RWPE2 (cell line): Measurements from ENCODE around the gene FOXA3.

ENCODE experiments used
- ATAC-seq: fragments of 200-7000 bp; cut with Tn5 transposase; 3 replicates; pipeline ENCODE4 v1.9.1; 2021; ENCODE audit warnings: low read depth
- DNase-seq: peaks from one replicate; pipeline ENCODE4 v3.0.0-alpha.2; 2020; ENCODE audit warnings: low spot score
- H3K27ac ChIP-seq: fragments of 450-650 bp; 2 replicates; pipeline ENCODE4 v1.5.1; 2017; ENCODE audit warnings: mild to moderate bottlenecking; ENCODE audit not compliant: poor library complexity, severe bottlenecking
- H3K27me3 ChIP-seq: fragments of 250-450 bp; sonication (Bioruptor Pico); 2 replicates; pipeline ENCODE4 v1.5.1; 2021; ENCODE audit warnings: mild to moderate bottlenecking, moderate library complexity; ENCODE audit not compliant: insufficient read depth, poor library complexity, severe bottlenecking
- H3K36me3 ChIP-seq: fragments of 250-450 bp; sonication (Bioruptor Pico); 2 replicates; pipeline ENCODE4 v1.5.1; 2020; ENCODE audit warnings: low read depth, mild to moderate bottlenecking, moderate library complexity
- H3K4me1 ChIP-seq: fragments of 250-450 bp; sonication (Bioruptor Pico); 2 replicates; pipeline ENCODE4 v1.5.1; 2021; ENCODE audit warnings: mild to moderate bottlenecking, moderate library complexity; ENCODE audit not compliant: insufficient read depth, poor library complexity, severe bottlenecking
- H3K4me3 ChIP-seq: fragments of 250-450 bp; sonication (Bioruptor Pico); 2 replicates; pipeline ENCODE4 v1.5.1; 2021; ENCODE audit warnings: mild to moderate bottlenecking, moderate library complexity; ENCODE audit not compliant: severe bottlenecking
- H3K9me3 ChIP-seq: fragments of 250-450 bp; sonication (Bioruptor Pico); 2 replicates; pipeline ENCODE4 v1.5.1; 2021; ENCODE audit warnings: mild to moderate bottlenecking, moderate library complexity; ENCODE audit not compliant: severe bottlenecking
- TF ChIP-seq, protein P1 (sequence below): fragments of 450-650 bp; IDR thresholded peaks from one replicate; pipeline ENCODE4 v1.5.1; 2017; ENCODE audit warnings: mild to moderate bottlenecking, moderate library complexity; ENCODE audit not compliant: poor library complexity, severe bottlenecking

FOXA3 gene

DNA sequence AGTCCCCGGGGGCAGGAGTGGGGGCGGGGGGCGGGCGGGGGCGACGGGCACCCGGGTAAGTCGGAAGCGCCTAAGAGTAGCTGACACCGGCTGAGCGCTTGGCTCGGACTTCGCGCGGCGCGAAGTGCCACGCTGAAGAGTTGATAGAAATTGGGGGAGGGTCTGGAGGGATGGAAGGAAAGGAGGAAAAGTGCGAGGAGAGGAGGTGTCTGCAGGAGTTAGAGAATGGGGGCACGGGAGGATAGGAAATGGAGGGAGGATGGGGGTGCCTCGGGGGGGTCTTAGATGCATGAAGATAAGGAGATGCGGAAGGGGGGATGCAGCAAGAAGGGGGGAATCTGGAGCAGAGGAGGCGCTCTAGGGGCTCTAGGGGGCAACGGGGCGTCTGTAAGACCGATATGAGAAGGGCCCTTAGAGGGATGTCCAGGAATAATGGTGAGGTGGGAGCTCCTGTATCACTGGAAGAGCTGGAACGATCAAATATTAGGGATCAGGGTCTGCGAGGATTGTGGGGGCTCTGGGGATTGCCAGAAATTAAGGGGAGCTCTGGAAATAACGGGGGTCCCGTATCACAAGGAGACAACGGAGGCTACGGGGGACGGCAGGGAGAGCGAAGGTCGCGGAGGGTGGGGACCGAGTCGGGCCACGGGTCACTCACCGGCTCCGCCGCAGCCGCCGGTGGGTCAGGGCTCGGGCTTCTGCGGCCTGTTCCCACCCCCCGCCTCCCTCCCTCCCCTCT lies 38.0 kb downstream of the FOXA3 start, which contains the start of gene MYPOP:
TSS of gene MYPOP (minus strand) at position 702 of the 739 bp plus-strand sequence. CDS start 840 bp downstream, outside the sequence.
- Histone ChIP-seq H3K4me3 (peak within 1 kb of the TSS; percentile 43), H3K4me1 (no peaks in the 10 kb centered on the region), H3K27ac (peak within 1 kb of the TSS; percentile 14), H3K36me3 (peaks cover 27% of the 10 kb centered on the region), H3K9me3 (no peaks in the 10 kb centered on the region), H3K27me3 (no peaks in the 10 kb centered on the region)
- TF ChIP-seq, protein P1, sequence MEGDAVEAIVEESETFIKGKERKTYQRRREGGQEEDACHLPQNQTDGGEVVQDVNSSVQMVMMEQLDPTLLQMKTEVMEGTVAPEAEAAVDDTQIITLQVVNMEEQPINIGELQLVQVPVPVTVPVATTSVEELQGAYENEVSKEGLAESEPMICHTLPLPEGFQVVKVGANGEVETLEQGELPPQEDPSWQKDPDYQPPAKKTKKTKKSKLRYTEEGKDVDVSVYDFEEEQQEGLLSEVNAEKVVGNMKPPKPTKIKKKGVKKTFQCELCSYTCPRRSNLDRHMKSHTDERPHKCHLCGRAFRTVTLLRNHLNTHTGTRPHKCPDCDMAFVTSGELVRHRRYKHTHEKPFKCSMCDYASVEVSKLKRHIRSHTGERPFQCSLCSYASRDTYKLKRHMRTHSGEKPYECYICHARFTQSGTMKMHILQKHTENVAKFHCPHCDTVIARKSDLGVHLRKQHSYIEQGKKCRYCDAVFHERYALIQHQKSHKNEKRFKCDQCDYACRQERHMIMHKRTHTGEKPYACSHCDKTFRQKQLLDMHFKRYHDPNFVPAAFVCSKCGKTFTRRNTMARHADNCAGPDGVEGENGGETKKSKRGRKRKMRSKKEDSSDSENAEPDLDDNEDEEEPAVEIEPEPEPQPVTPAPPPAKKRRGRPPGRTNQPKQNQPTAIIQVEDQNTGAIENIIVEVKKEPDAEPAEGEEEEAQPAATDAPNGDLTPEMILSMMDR, result no peak
- no peak for ATAC-seq
- no peak for DNase-seq

DNA sequence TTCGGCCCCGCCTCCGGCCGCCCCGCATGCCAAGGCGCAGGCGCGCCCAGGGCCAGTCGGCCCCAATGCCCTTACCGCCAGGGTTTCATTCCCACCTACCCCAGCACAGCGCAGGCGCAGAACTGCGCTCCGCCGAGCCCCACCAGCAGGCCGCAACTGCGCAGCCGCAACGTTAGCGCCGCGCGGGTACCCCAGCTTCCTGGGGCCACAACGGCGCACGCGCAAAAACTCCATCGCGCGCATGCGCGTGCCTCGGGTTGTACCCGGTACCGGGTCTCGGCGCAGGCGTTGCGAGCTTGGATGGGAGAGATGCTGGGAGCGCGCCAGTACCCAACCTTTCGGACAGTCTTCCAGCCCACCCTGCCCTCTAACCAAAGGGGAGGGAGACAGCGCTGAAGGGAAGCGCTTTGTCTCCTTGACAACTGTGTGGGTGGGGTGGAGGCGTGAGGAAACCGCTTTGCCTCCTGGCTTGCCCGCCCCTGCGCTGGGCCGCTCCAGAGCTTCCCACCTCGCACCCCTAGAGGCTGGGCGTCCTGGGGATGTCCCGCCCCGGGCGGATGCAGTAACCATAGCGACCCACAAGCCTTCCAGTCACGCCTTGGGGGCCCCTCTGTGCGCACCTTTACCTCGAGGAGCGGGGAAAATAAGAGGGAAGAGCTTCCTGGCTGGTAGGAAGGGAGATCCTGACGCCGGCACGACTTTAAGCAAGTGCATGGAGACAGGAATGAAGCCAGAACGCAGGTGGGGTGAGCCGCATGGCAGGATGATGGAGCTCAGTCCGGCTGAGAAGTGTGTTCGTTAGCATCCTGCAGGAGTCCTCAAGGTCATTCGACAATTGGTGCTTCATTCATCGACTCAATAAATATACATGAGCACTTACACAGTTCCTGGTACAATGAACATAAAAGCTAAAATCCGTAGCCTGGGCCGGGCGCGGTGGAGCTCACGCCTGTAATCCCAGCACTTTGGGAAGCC lies 38.8 kb downstream of the FOXA3 start:
- H3K9me3 ChIP-seq, result no peaks in the 10 kb centered on the region
- peak; percentile 95 for DNase-seq
- H3K27ac ChIP-seq, result peak overlapping the region; percentile 14
- TF ChIP-seq, protein P1, result no peak
- H3K36me3 ChIP-seq, result peaks cover 27% of the 10 kb centered on the region
- H3K4me3 ChIP-seq, result peak overlapping the region; percentile 43
- no peaks in the 10 kb centered on the region for H3K4me1 ChIP-seq
- no peaks in the 10 kb centered on the region for H3K27me3 ChIP-seq
- ATAC-seq, result peak; percentile 84

DNA sequence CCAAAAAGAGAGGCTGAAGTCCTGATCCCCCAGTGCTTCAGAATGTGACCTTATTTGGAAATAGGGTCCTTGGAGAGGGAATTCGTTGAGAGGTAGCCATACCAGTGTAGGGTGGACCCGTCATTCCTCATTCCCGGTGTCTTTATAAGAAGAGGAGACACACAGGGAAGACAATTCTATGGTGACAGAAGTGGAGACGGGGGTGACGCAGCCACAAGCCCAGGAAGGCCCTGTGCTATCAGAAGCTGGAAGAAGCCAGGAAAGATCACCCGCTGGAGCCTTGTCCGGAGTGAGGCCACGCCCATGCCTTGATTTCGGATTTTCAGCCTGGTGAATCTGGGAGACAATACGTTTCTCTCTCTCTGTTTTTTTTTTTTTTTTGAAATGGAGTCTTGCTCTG lies 40.9 kb downstream of the FOXA3 start:
- no peaks in the 10 kb centered on the region for H3K9me3 ChIP-seq
- no peaks in the 10 kb centered on the region for H3K27me3 ChIP-seq
- ATAC-seq, result no peak
- H3K36me3 ChIP-seq, result peaks cover 9% of the 10 kb centered on the region
- TF ChIP-seq, protein P1, result no peak
- H3K4me1 ChIP-seq, result no peaks in the 10 kb centered on the region
- H3K4me3 ChIP-seq, result no peak overlapping the region
- H3K27ac ChIP-seq, result no peak overlapping the region
- DNase-seq, result no peak

DNA sequence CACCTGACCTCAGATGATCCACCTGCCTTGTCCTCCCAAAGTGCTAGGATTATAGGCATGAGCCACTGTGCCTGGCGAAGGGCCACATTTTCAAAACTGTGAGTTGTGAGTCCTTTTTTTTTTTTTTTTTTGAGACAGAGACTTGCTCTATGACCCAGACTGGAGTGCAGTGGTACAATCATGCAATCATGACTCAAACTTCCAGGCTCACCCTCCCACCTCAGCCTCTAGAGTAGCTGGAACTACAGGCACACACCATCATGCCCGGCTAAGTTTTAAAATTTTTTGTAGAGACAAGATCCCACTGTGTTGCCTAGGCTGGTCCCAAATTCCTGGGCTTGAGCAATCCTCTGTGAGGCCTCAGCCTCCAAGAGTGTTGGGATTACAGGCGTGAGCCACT lies 42.1 kb downstream of the FOXA3 start:
- TF ChIP-seq, protein P1, result no peak
- Histone ChIP-seq H3K27ac (no peak overlapping the region), H3K4me1 (no peaks in the 10 kb centered on the region), H3K27me3 (no peaks in the 10 kb centered on the region), H3K4me3 (no peak overlapping the region), H3K9me3 (no peaks in the 10 kb centered on the region), H3K36me3 (no peaks in the 10 kb centered on the region; the same call in 1 of the 2 replicates)
- no peak for ATAC-seq
- DNase-seq, result no peak
